SU-DHL-6 (cell line): ENCODE measurements around the gene TMA7B.

Source experiments
- EZH2phosphoT487 ChIP-seq: fragments of 200-600 bp; sonication (generic), shearing (Covaris generic); conservative IDR thresholded peaks from 2 replicates; pipeline ENCODE4 v1.6.1; 2018; ENCODE audit warnings: mild to moderate bottlenecking, antibody characterized with exemption, low read length, moderate library complexity, mixed read lengths
- TF ChIP-seq, protein P1 (sequence below): fragments of 200-600 bp; sonication (generic); IDR thresholded peaks from one replicate; pipeline ENCODE4 v1.5.1; 2017; ENCODE audit warnings: antibody characterized with exemption, mild to moderate bottlenecking, low read length, moderate library complexity; ENCODE audit not compliant: insufficient read depth, poor library complexity, severe bottlenecking

GRCh38 chr22:39990686-39991085 lies 30.5 kb downstream of the TMA7B start:
- TF ChIP-seq, protein P1, sequence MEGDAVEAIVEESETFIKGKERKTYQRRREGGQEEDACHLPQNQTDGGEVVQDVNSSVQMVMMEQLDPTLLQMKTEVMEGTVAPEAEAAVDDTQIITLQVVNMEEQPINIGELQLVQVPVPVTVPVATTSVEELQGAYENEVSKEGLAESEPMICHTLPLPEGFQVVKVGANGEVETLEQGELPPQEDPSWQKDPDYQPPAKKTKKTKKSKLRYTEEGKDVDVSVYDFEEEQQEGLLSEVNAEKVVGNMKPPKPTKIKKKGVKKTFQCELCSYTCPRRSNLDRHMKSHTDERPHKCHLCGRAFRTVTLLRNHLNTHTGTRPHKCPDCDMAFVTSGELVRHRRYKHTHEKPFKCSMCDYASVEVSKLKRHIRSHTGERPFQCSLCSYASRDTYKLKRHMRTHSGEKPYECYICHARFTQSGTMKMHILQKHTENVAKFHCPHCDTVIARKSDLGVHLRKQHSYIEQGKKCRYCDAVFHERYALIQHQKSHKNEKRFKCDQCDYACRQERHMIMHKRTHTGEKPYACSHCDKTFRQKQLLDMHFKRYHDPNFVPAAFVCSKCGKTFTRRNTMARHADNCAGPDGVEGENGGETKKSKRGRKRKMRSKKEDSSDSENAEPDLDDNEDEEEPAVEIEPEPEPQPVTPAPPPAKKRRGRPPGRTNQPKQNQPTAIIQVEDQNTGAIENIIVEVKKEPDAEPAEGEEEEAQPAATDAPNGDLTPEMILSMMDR = no peak
- TF ChIP-seq EZH2phosphoT487 = no peak
